Panc1 (cell line): ENCODE data around the gene BCL2.

Experiments
- SIN3A ChIP-seq: IDR thresholded peaks from 2 replicates; pipeline ENCODE4 v1.6.1; 2012; ENCODE audit warnings: low read depth, mild to moderate bottlenecking, low read length, moderate library complexity, borderline replicate concordance; ENCODE audit not compliant: insufficient read depth
- TF ChIP-seq, protein P1 (sequence below): fragments of 450-650 bp; IDR thresholded peaks from 2 replicates; pipeline ENCODE4 v1.5.1; 2017; ENCODE audit warnings: mild to moderate bottlenecking

DNA sequence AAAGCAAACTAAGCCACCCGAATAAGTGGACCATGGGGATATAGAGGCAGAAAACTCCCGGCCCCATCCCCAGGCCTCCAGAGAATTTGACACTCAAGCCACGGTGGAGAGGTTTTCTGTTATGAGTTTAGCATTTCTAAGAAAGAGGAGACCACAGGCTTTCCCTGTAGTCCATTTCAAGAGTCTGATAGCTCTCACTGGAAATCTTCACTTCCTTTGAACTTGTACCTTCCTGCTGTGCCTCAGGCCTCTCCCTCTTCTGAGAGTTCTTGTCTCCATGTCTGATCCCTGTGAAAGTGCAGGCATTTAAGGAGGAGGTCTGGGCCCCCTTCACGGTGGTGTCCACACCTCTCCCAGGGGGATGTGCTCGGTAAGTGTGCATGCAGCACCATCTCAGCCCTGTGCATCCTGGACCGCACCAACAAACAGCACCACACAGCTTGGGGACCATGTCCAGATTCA lies 113.7 kb downstream of the BCL2 start:
- TF ChIP-seq, protein P1, sequence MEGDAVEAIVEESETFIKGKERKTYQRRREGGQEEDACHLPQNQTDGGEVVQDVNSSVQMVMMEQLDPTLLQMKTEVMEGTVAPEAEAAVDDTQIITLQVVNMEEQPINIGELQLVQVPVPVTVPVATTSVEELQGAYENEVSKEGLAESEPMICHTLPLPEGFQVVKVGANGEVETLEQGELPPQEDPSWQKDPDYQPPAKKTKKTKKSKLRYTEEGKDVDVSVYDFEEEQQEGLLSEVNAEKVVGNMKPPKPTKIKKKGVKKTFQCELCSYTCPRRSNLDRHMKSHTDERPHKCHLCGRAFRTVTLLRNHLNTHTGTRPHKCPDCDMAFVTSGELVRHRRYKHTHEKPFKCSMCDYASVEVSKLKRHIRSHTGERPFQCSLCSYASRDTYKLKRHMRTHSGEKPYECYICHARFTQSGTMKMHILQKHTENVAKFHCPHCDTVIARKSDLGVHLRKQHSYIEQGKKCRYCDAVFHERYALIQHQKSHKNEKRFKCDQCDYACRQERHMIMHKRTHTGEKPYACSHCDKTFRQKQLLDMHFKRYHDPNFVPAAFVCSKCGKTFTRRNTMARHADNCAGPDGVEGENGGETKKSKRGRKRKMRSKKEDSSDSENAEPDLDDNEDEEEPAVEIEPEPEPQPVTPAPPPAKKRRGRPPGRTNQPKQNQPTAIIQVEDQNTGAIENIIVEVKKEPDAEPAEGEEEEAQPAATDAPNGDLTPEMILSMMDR: no peak
- TF ChIP-seq SIN3A: no peak
